GM06990 (cell line): ENCODE measurements around the gene GSE1.

Experiments used
- DNase-seq: peaks from one replicate; pipeline ENCODE4 v3.0.0-alpha.2; 2011; ENCODE audit not compliant: insufficient read length; ENCODE audit errors: extremely low read depth
- H3K27me3 ChIP-seq: replicated peaks from 2 replicates; pipeline ENCODE4 v1.6.0; 2011; ENCODE audit warnings: low read length; ENCODE audit not compliant: control insufficient read depth, insufficient read depth
- H3K36me3 ChIP-seq: 2 replicates; pipeline ENCODE4 v1.5.1; 2011; ENCODE audit warnings: low read length; ENCODE audit not compliant: control insufficient read depth, insufficient read depth
- H3K4me3 ChIP-seq: replicated peaks from 2 replicates; pipeline ENCODE4 v1.5.1; 2011; ENCODE audit warnings: low read depth, mild to moderate bottlenecking, control low read depth, low read length
- TF ChIP-seq, protein P1 (sequence below): IDR thresholded peaks from 2 replicates; pipeline ENCODE4 v1.5.1; 2011; ENCODE audit warnings: low read length, control low read depth, mild to moderate bottlenecking, inconsistent platforms; ENCODE audit not compliant: insufficient read depth, poor library complexity, severe bottlenecking

Gene GSE1

DNA sequence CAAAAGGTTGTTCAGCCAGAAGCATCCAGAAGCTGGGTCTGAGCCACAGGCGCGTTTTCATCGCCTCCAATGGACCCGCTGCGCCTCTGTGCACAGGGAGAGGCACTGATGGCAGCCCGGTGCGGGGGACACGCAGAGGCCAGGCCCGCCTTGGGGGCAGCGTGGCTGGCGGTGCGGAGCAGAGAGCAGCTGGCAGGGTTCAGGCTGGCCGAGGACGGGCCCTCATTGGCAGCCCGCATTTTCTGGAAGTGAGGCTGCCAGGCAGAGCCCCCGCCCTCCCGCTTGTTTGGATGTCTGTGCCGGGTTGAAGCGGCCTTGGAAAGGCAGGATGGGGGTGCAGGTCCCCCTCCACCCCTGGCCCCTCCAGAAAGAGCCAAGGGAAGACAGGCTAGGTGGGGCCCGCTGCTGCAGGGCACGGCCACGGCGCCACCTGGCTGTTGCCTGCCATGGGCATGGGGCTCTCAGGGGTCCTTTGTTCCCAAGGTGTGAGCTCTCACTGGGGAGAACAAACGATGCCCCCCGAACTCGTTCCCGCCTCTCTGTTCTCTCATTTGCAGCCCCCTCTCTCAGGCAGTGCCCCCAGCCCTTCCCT is 18.8 kb downstream of the GSE1 start:
- TF ChIP-seq, protein P1, sequence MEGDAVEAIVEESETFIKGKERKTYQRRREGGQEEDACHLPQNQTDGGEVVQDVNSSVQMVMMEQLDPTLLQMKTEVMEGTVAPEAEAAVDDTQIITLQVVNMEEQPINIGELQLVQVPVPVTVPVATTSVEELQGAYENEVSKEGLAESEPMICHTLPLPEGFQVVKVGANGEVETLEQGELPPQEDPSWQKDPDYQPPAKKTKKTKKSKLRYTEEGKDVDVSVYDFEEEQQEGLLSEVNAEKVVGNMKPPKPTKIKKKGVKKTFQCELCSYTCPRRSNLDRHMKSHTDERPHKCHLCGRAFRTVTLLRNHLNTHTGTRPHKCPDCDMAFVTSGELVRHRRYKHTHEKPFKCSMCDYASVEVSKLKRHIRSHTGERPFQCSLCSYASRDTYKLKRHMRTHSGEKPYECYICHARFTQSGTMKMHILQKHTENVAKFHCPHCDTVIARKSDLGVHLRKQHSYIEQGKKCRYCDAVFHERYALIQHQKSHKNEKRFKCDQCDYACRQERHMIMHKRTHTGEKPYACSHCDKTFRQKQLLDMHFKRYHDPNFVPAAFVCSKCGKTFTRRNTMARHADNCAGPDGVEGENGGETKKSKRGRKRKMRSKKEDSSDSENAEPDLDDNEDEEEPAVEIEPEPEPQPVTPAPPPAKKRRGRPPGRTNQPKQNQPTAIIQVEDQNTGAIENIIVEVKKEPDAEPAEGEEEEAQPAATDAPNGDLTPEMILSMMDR: peak; percentile 18
- Histone ChIP-seq H3K4me3 (no peak overlapping the region), H3K27me3 (no peaks in the 10 kb centered on the region), H3K36me3 (peaks cover 10% of the 10 kb centered on the region)
- DNase-seq: no peak

DNA sequence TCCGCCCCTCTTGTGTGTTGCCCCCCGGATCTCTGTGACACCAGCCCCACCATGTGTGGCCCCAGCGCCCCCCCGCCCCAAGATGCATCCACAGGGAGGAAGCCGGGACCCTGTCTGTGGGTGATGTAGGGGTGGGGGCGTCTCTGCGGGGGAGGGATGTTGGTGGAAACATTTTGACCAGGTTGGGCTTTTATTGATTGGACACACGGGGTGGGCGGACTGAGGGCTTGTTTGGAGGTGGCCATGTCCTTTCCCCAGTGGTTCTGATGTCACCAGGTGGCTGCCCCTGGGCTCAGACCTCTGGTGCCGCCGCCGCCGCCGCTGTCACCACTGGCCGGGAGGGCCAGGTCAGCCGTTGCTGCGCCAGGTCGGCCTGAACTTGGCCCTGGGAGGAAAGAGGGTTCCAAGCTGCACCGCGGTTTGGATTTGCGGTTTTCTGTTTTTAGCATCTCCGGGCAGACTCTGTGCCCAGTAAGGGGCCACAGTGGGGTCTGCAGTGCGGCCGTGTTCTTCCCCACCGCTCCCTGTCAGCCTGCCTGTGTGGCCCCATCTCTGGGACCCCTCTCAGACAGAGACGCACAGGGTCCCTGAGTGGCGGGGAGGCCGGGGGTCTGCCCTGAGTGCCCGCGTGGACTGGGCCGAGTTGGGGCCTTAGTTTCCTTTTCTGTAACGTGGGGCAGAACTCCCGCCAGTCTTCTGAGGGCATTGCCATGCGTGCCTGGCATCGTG is 19.8 kb downstream of the GSE1 start:
- H3K27me3 ChIP-seq: no peaks in the 10 kb centered on the region
- TF ChIP-seq, protein P1: no peak
- no peak overlapping the region for H3K4me3 ChIP-seq
- no peak for DNase-seq
- H3K36me3 ChIP-seq: peaks cover 10% of the 10 kb centered on the region

DNA sequence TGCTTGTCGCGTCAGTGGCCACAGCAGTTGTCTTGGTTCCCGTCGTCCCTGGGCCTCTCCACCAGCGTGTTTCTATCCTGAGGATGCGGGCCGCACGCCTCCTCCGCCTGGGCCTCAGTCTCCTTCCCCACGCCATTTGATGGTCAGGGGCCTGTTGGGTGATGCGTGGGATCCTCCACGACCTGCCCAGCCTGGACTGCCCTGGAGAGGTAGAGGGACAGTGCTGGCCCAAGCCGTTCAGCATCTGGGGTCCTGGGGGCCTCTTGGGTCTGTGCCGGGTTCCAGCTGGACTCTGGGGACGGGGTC is 20.3 kb downstream of the GSE1 start:
- no peak for DNase-seq
- no peaks in the 10 kb centered on the region for H3K27me3 ChIP-seq
- TF ChIP-seq, protein P1: no peak
- no peak overlapping the region for H3K4me3 ChIP-seq
- H3K36me3 ChIP-seq: peaks cover 8% of the 10 kb centered on the region

DNA sequence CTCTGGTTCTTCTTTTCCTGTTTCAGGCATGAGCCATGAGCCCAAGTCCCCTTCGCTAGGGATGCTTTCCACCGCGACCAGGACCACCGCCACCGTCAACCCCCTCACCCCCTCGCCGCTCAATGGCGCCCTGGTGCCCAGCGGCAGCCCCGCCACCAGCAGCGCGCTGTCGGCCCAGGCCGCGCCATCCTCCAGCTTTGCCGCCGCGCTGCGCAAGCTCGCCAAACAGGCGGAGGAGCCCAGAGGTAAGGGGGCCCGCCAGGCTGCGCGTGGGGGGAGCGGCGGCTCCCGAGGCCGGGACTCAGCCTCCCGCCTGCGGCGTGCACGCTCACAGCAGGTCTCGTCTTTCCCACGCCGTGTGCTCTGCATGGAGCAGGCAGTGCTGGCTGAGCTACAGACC is 20.8 kb downstream of the GSE1 start:
- Histone ChIP-seq H3K4me3 (no peak overlapping the region), H3K27me3 (no peaks in the 10 kb centered on the region), H3K36me3 (peaks cover 7% of the 10 kb centered on the region)
- TF ChIP-seq, protein P1: no peak
- DNase-seq: no peak

DNA sequence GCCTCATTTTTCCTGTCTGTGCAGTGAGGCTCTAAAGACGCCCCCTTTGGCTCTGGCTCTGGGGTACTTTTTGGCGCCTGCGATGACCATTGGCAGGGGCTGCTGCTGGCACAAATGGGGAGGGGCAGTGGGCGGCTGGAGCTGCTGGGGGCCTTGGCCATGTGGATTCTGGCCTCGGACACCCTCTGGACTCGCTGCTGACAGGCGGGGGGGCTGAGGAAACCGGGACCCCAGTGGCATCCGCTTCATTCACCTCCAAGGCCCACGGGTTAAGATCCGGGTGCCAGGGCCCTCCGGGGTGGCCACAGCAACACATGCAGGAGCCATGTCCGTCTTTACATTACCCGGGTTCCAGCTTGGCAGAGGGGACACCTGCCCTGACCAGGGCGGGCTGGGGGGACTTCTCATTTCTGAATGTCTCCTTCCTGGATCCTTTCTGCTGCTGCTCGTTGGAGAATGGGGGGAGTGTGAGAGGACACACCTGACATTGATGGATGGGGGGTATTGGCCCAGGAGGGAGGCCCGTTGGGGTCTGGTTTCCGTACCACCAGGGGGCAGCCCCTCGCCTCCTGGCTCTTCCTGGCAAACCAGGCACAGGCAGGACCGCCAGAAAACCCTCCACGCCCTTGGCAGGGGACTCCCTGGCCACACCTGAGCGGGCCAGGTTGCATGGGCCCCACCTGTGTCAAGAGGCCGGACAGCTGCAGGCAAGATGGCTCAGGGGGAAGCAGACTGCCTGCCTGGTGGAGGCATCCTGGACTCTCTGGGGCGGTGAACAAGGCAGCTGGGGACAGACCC is 21.8 kb downstream of the GSE1 start:
- TF ChIP-seq, protein P1: peak; percentile 28
- Histone ChIP-seq H3K27me3 (no peaks in the 10 kb centered on the region), H3K36me3 (peaks cover 5% of the 10 kb centered on the region), H3K4me3 (no peak overlapping the region)
- DNase-seq: no peak
